Measurements from ENCODE around the gene LOXL3.

DNA sequence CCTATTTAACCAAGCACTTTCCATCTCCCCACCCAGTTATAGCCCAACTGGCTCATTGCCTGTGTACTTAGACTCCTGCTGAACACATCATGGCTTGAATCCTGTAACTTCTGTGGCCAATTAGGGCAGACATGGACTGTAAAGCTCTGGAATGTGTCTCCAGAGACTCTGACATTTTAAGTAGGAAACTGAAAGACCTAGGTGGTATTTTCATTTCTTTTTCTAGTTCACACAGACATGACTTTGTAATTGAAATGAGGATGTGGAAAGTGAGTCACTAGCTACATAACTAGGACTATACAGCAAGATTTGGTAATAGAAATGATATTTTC is 13.0 kb upstream of the LOXL3 start:
- TF ChIP-seq, protein P1, sequence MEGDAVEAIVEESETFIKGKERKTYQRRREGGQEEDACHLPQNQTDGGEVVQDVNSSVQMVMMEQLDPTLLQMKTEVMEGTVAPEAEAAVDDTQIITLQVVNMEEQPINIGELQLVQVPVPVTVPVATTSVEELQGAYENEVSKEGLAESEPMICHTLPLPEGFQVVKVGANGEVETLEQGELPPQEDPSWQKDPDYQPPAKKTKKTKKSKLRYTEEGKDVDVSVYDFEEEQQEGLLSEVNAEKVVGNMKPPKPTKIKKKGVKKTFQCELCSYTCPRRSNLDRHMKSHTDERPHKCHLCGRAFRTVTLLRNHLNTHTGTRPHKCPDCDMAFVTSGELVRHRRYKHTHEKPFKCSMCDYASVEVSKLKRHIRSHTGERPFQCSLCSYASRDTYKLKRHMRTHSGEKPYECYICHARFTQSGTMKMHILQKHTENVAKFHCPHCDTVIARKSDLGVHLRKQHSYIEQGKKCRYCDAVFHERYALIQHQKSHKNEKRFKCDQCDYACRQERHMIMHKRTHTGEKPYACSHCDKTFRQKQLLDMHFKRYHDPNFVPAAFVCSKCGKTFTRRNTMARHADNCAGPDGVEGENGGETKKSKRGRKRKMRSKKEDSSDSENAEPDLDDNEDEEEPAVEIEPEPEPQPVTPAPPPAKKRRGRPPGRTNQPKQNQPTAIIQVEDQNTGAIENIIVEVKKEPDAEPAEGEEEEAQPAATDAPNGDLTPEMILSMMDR (IDR thresholded peaks at IDR 0.05) = no peak
- TF ChIP-seq EP300 (IDR thresholded peaks at IDR 0.05) (no peak), POLR2A (IDR thresholded peaks at IDR 0.05) (no peak)
